Anterior cingulate cortex (tissue), 58 donors: ENCODE results near the gene CLN3.
"Not testable (repeated sequence)": the region's sequence is repeated elsewhere in the genome, so short reads cannot be mapped to it uniquely, and the experiment has no call there.

Source experiments
- DNase-seq, 58 donors: peaks; one replicate each; lab custom pipeline; 2025; lab: John Stamatoyannopoulos, UW

The CLN3 gene

GRCh38 chr16:28495795-28496749, 4.2 kb upstream of the CLN3 start:
- no peak for DNase-seq

- peak in 2 of 58 donors; percentile 3 to 11 for DNase-seq
Measured at GRCh38 chr16:28495098-28495793, 3.4 kb upstream of the CLN3 start.

- DNase-seq: peak in 16 of 58 donors; percentile 2 to 54 (median 12)
Measured at GRCh38 chr16:28494121-28494851, 2.4 kb upstream of the CLN3 start, which contains the start of gene APOBR. Gene APOBR, plus strand, starts transcription at chr16:28494643. Its CDS starts 39 bp downstream, at chr16:28494682.

GRCh38 chr16:28492511-28492910, 637 bp upstream of the CLN3 start:
- DNase-seq: no peak

- DNase-seq: peak in 22 of 58 donors; percentile 11 to 68 (median 44)
Measured at GRCh38 chr16:28491230-28491969, 474 bp downstream of the CLN3 start.

GRCh38 chr16:28486266-28486665, 5.6 kb downstream of the CLN3 start:
- DNase-seq: no peak

- DNase-seq: not testable (repeated sequence)
Measured at GRCh38 chr16:28483361-28483760, 8.5 kb downstream of the CLN3 start.

GRCh38 chr16:28482026-28482425, 9.8 kb downstream of the CLN3 start:
- DNase-seq: no peak

GRCh38 chr16:28478506-28479180, 13.2 kb downstream of the CLN3 start:
- DNase-seq: no peak

- DNase-seq: no peak
Measured at GRCh38 chr16:28477311-28477920, 14.5 kb downstream of the CLN3 start.

- no peak for DNase-seq
Measured at GRCh38 chr16:28475221-28475620, 16.7 kb downstream of the CLN3 start.

GRCh38 chr16:28473714-28474265, 18.1 kb downstream of the CLN3 start:
- no peak for DNase-seq

- not testable (repeated sequence) for DNase-seq
Measured at GRCh38 chr16:28447081-28447480, 44.8 kb downstream of the CLN3 start.

GRCh38 chr16:28446388-28446787, 45.5 kb downstream of the CLN3 start:
- DNase-seq: not testable (repeated sequence)

GRCh38 chr16:28443943-28444342, 47.9 kb downstream of the CLN3 start:
- not testable (repeated sequence) for DNase-seq

GRCh38 chr16:28438899-28439298, 53.0 kb downstream of the CLN3 start:
- DNase-seq: not testable (repeated sequence)

- not testable (repeated sequence) for DNase-seq
Measured at GRCh38 chr16:28435340-28435739, 56.5 kb downstream of the CLN3 start.
